Left renal pelvis (tissue), 4 donors: ENCODE results near the gene FOXO6. TPM values are rescaled to one million over a fixed set of nuclear protein-coding genes. Genes with fewer than 3 reads are reported as not detected.

Experiments
- DNase-seq, 4 donors: peaks; one replicate each; pipeline ENCODE4 v3.0.0-alpha.2; 2013; ENCODE audit warnings: low read depth in 4 of 4, low spot score in 3 of 4
- polyA plus RNA-seq, 4 donors: library from polyadenylated mRNA; unstranded; fragments of 120-200 nt; gene quantifications; one replicate each; pipeline ENCODE4 v1.2.1, GENCODE V29; 2013; ENCODE audit not compliant: insufficient read length in 4 of 4

Gene FOXO6
- polyA plus RNA-seq, 4 donors: 1.4 to 3.0 (median 2.3) TPM

- no peak for DNase-seq
Measured at GRCh38 chr1:41397020-41397419, 35.8 kb downstream of the FOXO6 start.

GRCh38 chr1:41397753-41398330 is 36.6 kb downstream of the FOXO6 start:
- DNase-seq: no peak

- DNase-seq: no peak
Measured at GRCh38 chr1:41399145-41399795, 38.0 kb downstream of the FOXO6 start.

DNA sequence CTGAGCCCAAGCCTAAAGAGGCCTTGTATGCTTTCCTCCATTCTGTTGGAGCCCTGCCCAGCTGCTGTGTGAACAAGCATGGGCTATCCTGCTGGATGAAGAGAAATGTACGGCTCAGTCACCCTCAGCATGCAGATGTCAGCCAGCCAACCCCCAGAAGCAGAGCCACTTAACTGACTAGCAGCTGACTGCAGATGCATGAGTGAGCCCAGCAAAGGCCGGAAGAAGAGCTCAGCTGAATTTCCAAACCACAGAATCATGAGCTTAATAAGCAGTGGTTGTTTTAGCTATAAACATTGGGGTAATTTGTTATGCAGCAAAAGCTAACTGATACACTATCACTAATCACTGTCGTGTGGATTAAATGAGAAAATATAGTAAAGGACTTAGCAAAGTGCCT is 39.0 kb downstream of the FOXO6 start:
- DNase-seq: no peak

- DNase-seq: no peak
Measured at GRCh38 chr1:41401899-41402298, 40.7 kb downstream of the FOXO6 start.

DNA sequence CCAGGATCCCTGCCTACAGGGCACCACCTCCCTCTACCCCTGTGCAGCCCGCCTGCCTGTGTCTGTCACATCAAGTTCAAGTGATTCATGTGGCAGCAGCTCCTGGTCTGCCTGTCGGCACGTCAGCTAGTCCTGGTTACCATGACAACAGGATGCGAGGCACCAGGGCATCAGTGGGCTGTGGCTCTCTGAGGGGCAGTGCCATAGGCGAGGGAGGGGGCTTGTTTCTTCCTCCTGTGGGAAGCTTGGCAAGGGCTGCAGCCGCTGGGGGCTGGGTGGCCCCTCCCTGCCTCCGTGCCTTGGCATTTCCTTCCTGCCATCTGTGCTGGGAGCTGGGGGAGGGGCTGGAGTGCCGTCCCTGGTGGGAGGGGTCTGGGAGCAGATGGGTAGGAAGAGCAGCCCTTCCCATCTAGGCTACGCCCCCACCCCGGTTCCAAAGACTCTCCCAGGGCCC is 43.1 kb downstream of the FOXO6 start:
- no peak for DNase-seq

DNA sequence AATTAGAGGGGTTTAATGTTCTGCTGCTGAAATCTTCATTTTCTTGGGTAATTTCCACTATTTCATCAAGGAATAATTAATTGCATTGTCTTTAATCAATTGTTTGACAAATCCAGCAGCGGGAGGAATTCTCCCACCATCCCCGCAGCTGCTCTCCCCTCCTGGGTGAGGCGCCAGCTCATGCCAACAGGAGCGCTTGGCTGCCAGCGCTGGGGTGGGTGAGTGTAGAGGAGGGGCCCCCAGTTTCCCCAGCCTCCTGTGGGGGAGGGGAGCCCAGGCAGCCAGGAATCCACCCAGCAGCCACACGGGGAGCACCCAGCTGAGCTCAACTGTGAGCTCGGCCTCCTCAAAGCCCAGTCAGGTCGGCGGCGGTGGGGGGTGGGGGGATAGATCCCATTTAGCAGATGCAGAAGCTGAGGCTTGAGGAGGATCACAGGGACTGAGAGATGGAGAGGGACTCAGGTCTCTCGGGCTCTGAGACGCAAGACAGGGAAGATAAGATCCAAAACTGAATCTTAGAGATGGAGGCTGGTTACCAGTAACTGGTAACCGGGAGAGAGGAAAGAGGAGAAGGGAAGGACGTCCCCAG is 46.5 kb downstream of the FOXO6 start:
- DNase-seq: no peak

DNA sequence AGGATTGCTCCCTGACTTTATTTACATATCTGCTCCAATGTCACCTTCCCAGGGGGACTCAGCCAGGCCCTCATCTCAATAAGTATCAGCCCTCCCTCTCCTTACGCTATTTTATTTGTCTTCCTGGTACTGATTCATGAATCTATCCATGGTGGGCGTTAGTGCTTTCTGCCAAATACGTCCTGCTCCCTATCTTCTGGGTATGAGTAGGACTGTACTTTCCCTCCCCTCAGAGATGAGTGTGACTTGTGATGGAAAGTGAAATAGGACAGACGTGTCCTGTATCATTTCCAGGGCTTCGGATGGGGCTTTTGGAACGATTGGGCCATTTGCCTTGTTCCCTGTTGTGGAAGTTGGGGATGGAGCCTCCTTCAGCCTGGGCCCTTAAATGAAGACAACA is 47.5 kb downstream of the FOXO6 start:
- no peak for DNase-seq

DNA sequence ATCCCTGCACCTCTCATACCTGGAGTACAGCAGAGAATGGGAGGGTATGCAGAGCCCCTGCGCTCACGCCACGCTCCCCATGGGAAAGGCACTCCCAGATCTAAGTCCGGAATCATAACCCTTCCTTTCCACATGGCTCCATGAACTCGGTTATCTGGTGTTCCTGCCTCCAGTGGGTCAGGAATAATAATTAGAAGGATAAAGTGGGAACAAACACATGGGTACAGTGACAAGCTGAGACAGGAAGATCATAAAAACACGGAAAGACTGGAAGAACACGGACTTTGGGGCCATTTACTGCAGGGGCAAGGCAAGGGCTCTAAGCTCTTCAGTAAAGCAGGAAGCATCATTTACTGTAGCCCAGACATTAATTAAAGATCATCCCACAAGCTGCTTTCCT is 48.6 kb downstream of the FOXO6 start:
- no peak for DNase-seq

GRCh38 chr1:41410462-41410861 is 49.2 kb downstream of the FOXO6 start:
- no peak for DNase-seq

DNA sequence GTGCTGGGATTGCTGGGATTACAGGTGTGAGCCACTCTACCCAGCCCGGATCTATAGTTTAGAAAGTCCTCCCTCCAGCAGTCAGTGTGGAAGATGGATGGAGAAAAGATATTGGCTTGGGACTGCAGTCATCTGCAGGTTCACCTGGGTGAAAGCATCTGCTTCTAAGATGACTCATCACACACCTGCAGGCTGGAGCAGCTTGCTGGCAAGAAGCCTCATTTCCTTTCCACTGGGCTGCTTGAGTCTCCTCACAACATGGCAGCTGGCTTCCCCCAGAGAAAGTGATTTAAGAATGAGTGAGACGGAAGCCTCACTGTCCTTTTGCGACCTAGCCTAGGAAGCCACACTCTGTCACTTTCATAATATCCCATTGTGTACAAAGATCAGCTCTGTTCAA is 50.0 kb downstream of the FOXO6 start:
- no peak for DNase-seq

GRCh38 chr1:41412748-41413147 is 51.5 kb downstream of the FOXO6 start:
- DNase-seq: no peak

DNA sequence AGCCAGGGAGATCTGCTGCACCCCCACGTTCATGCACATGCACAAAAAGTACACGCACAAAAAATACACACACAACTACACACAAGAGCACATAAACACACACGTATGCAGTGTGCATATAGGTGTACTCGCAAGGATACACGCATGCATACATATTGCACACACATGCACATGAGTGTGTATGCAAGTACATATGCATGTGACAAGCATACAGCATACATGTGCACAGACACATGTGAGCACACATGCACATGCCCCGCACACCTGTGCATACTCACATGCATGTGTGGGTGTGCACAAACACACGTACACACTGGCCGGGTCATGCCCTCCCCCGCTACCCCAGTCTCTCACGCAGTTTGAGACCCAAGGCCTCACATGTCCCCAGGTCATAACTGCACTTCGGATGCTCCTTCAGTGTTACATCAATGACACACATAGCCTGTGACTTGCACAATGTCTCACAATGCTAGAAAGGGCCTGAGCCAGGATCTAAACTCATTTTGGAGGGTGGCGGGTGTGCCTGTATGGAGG is 52.6 kb downstream of the FOXO6 start:
- DNase-seq: no peak

GRCh38 chr1:41414296-41414695 is 53.1 kb downstream of the FOXO6 start:
- no peak for DNase-seq

DNA sequence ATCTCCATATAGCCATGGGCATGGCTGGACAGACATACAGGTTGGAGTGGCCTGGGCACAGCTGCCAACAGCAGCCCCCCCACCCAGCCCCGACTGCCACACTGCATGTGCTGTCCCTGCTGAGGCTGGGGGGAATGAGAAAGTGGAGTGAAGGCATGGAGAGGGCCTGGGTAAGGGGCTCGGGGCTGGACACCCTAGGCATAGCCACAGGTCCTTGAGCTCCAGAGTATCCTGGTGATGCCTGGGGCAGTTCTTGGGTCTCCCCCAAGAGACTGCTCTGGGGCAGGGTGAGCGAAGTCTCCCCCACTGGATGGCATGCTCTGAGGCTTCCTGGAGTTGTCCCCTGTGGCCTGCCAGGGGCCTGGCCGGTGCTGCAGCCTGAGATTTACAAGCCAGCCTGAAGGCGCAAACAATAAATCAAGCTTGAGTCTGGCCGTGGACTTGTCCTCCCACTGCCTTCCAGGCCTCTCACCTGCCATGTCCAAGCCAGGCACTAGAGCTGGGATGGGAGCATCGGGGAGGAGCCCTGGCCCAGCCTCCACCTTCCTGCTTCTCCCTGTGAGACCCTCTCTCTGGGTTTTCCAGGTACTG is 53.6 kb downstream of the FOXO6 start:
- no peak for DNase-seq

- no peak for DNase-seq
Measured at GRCh38 chr1:41416081-41416480, 54.8 kb downstream of the FOXO6 start.

GRCh38 chr1:41416552-41417334 is 55.5 kb downstream of the FOXO6 start:
- no peak for DNase-seq

DNA sequence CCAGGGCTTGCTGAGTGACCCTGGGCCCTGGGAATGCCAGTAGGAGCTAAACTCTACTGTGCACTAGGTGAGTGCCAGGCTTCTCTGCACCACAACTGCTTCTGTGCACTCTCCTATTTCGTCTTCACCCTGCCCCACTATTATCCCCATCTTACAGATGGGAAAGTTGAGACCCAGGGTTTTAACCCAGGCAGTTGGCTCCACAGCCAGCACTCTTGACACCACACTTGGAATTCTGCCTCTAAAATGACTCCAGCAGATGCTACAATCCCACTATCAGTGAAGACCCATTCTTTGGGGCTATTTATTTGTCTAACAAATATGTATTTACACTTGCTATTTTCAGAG is 56.1 kb downstream of the FOXO6 start:
- no peak for DNase-seq

- no peak for DNase-seq
Measured at GRCh38 chr1:41417746-41418145, 56.5 kb downstream of the FOXO6 start.

DNA sequence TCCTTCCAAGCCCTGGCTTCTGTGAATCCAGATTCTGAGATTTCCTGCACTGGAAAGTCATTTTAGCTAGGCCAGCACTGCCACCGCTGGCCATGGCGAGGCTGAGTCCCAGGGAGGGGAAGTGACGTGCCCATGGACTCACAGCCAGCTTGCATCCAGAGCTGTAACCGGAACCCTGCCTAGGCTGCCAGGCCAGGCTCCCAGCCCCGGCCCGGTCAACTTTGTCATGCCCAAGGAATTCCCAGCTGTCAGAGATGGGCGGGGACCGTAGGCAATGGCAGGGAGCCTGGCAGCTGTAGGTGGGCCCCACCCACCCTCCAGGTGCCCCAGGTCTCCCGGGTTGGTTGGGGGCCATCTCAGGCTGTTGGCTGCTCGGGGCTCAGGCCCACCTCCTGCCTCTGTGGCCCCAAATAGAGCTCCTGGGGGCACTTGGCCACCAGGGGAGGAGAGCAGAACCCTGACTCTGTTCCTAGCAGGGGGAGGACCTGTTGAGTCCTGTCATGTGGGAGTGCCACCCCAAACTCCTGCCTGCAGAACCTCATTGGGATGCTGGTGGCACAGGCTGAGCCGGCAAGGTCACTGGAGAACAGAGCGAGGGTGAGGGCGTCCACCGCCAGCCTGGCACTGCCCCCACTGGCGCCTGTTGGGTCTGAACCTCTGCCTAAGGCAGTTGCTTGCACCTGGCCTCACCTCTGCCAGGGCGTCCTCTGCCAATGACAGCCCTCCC is 57.8 kb downstream of the FOXO6 start:
- no peak for DNase-seq
